Activated CD4-positive, alpha-beta T cell treated with anti-CD3 and anti-CD28 coated beads, Interleukin-2, amount 10 ng/mL, durations not matched to agents 7 days and 5 days (primary cell): ENCODE measurements around the gene GPR108. TPM values are rescaled to one million over a fixed set of nuclear protein-coding genes. Genes with fewer than 3 reads are reported as not detected.

ENCODE experiments used
- CTCF ChIA-PET: fragments of 350-600 bp; sonication (Branson Sonifier 250); formaldehyde crosslinking; loops from one replicate; lab custom pipeline; 2021; ENCODE audit warnings: antibody characterized with exemption; lab: Charles Lee
- POLR2A ChIA-PET: fragments of 350-600 bp; sonication (Branson Sonifier 250); formaldehyde crosslinking; loops from one replicate; lab custom pipeline; 2021; ENCODE audit warnings: antibody characterized with exemption; lab: Charles Lee
- DNase-seq: peaks from one replicate; pipeline ENCODE4 v3.0.0-alpha.2; 2020
- H3K27ac Mint-ChIP-seq: one replicate; pipeline ENCODE4 v1.8.0; 2021; ENCODE audit warnings: mild to moderate bottlenecking, moderate library complexity, mixed read lengths
- H3K27me3 Mint-ChIP-seq: one replicate; pipeline ENCODE4 v1.8.0; 2021; ENCODE audit warnings: mixed read lengths
- H3K36me3 Mint-ChIP-seq: one replicate; pipeline ENCODE4 v1.8.0; 2021; ENCODE audit warnings: low read depth, mixed read lengths
- H3K4me1 Mint-ChIP-seq: one replicate; pipeline ENCODE4 v1.8.0; 2021; ENCODE audit warnings: mixed read lengths
- H3K4me3 Mint-ChIP-seq: one replicate; pipeline ENCODE4 v1.8.0; 2021; ENCODE audit warnings: mild to moderate bottlenecking, moderate library complexity, mixed read lengths
- H3K9me3 Mint-ChIP-seq: one replicate; pipeline ENCODE4 v1.8.0; 2021; ENCODE audit warnings: mixed read lengths
- microRNA-seq: library from miRNA; unstranded; fragments of <30 nt; microRNA quantifications from one replicate; pipeline ENCODE4 v1.2.0, GENCODE V29; 2021; ENCODE audit warnings: borderline microRNAs expressed, borderline replicate concordance
- total RNA-seq, 2 experiments: library from RNA; stranded (reverse); gene quantifications; one replicate each; pipeline ENCODE4 v1.2.3, GENCODE V29; 2021

The GPR108 gene
- total RNA-seq, 2 experiments from 2014 or later: 64.6 TPM

GRCh38 chr19:6686628-6686975 is 50.8 kb downstream of the GPR108 start:
- no peak for DNase-seq
- ChIA-PET CTCF (interaction anchor here (0.9 kb wide), 1 partner anchor 17 kb away, joined by 3 read pairs; no protein-coding TSS in a partner anchor), POLR2A (no interaction called here)
- no peak overlapping the region for H3K27ac Mint-ChIP-seq
- H3K36me3 Mint-ChIP-seq: no peaks in the 10 kb centered on the region
- no peaks in the 10 kb centered on the region for H3K4me1 Mint-ChIP-seq
- H3K27me3 Mint-ChIP-seq: peaks cover 8% of the 10 kb centered on the region
- no peak overlapping the region for H3K4me3 Mint-ChIP-seq
- peaks cover 5% of the 10 kb centered on the region for H3K9me3 Mint-ChIP-seq

DNA sequence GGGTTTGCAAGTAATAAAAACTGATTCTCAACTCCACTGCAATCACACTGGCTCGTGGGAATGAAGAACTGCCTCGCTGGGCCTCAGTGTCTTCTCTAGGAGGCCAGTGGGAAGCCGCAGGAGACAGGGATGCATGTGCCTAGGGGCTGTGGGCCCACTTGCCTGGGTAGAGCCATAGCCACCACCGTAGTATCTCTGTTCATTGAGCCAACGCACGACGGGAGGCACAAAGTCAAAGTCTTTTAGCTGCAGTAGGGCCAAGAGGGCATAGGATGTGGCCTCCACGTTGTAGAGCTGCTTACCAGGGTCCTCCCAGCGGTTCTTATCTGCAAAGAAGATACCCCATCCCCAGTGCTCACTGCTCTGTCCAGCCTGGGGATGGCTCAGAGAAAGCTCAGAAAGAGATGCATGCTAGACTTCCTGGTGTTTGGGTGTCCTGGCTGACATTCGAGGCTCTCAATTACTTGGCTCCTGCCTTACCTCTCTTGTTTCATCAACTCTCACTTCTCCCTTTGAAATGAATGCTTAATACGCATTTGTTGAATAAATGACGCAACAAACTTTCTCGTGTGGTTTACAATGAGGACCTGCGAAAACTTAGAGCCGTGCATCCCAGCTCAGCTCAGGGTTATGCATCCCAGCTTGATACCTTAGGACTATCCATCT is 51.3 kb downstream of the GPR108 start:
- CTCF ChIA-PET: interaction anchor here (0.9 kb wide), 1 partner anchor 18 kb away, joined by 3 read pairs; no protein-coding TSS in a partner anchor
- POLR2A ChIA-PET: no interaction called here

GRCh38 chr19:6685482-6685881 is 51.9 kb downstream of the GPR108 start:
- Mint-ChIP-seq H3K27me3 (peaks cover 13% of the 10 kb centered on the region), H3K27ac (no peak overlapping the region), H3K4me1 (peaks cover 2% of the 10 kb centered on the region), H3K36me3 (no peaks in the 10 kb centered on the region), H3K4me3 (no peak overlapping the region), H3K9me3 (peaks cover 7% of the 10 kb centered on the region)
- ChIA-PET CTCF (interaction anchor here (0.9 kb wide), 1 partner anchor 18 kb away, joined by 3 read pairs; no protein-coding TSS in a partner anchor), POLR2A (no interaction called here)
- no peak for DNase-seq

More for the DNA sequence above, 51.3 kb downstream of the GPR108 start:
- Mint-ChIP-seq H3K27me3 (peaks cover 10% of the 10 kb centered on the region), H3K9me3 (peaks cover 5% of the 10 kb centered on the region), H3K4me3 (no peak overlapping the region), H3K36me3 (no peaks in the 10 kb centered on the region), H3K27ac (no peak overlapping the region), H3K4me1 (no peaks in the 10 kb centered on the region)
- DNase-seq: no peak

DNA sequence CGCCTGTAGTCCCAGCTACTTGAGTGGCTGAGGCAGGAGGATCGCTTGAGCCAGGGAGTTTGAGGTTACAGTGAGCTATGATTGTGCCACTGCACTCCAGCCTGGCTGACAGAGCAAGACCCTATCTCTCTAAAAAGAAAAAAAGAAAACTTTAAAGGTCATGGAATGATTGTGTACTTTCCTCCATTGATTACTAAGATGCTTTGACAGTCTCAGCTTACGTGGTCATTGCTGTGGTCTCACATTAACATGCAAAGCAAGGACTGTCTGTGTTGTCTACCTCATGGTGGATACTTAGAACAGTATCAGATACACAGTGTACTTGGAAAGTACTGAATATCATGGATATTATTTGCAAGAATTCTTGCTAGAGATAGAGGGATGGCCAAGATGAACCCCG is 53.4 kb downstream of the GPR108 start:
- ChIA-PET CTCF (no interaction called here), POLR2A (no interaction called here)
- H3K9me3 Mint-ChIP-seq: peaks cover 18% of the 10 kb centered on the region
- peaks cover 2% of the 10 kb centered on the region for H3K36me3 Mint-ChIP-seq
- DNase-seq: no peak
- peaks cover 15% of the 10 kb centered on the region for H3K27me3 Mint-ChIP-seq
- no peak overlapping the region for H3K27ac Mint-ChIP-seq
- H3K4me1 Mint-ChIP-seq: peaks cover 6% of the 10 kb centered on the region
- no peak overlapping the region for H3K4me3 Mint-ChIP-seq

- H3K4me1 Mint-ChIP-seq: peaks cover 16% of the 10 kb centered on the region
- no peak overlapping the region for H3K4me3 Mint-ChIP-seq
- peaks cover 15% of the 10 kb centered on the region for H3K27me3 Mint-ChIP-seq
- H3K9me3 Mint-ChIP-seq: peaks cover 16% of the 10 kb centered on the region
- DNase-seq: no peak
- no peak overlapping the region for H3K27ac Mint-ChIP-seq
- CTCF ChIA-PET: no interaction called here
- peaks cover 2% of the 10 kb centered on the region for H3K36me3 Mint-ChIP-seq
- POLR2A ChIA-PET: no interaction called here
Measured at GRCh38 chr19:6682607-6683128, 54.7 kb downstream of the GPR108 start.

DNA sequence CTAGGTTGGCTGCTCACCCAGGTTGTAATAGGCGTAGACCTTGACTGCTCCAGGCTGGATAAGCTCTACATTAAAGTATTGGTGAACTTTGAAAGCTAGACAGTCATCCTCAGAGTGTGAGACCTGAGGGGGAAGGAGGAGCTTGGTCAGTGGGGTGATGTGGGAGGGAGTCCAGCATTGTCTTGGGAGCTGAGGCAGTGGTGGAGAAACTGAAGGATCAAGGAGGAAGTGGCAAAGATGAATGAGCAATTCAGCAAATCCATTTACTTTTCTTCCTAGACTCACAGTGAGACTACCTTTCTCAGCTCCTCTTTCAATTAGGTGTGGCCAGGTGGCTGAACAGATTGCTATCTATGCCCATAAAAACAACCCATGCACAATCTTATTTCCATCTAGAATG is 57.2 kb downstream of the GPR108 start:
- no peak overlapping the region for H3K27ac Mint-ChIP-seq
- peaks cover 2% of the 10 kb centered on the region for H3K36me3 Mint-ChIP-seq
- H3K4me3 Mint-ChIP-seq: no peak overlapping the region
- H3K9me3 Mint-ChIP-seq: peaks cover 19% of the 10 kb centered on the region
- POLR2A ChIA-PET: no interaction called here
- CTCF ChIA-PET: interaction anchor here (0.8 to 2.0 kb wide), 4 partner anchors 25 to 163 kb away, joined by 3 to 6 read pairs (median 4); no protein-coding TSS in a partner anchor
- peaks cover 15% of the 10 kb centered on the region for H3K27me3 Mint-ChIP-seq
- peaks cover 34% of the 10 kb centered on the region for H3K4me1 Mint-ChIP-seq
- DNase-seq: no peak

Small RNAs within 50 kb of the gene (microRNA-seq; reads per million reads assigned to microRNA genes)
- gene MIR6791: not detected

Other genes with a start within 250 kb of the GPR108 start
- 1 to 10 TPM; 1.2 to 2.5 TPM for gene TUBB4A, start 235.3 kb downstream of the GPR108 start, total RNA-seq
- 1 to 10 TPM; 1.1 to 1.5 TPM for gene TNFSF9, start 206.6 kb downstream of the GPR108 start, total RNA-seq
- 10 to 100 TPM; 12.6 to 12.9 TPM for gene CD70, start 146.4 kb downstream of the GPR108 start, total RNA-seq
- 10 to 100 TPM; 20.2 to 20.8 TPM for gene TNFSF14, start 67.4 kb downstream of the GPR108 start, total RNA-seq
- gene C3, start 16.9 kb downstream of the GPR108 start, total RNA-seq: not detected
- 10 to 100 TPM; 11.1 to 11.2 TPM for gene TRIP10, start 2.1 kb upstream of the GPR108 start, total RNA-seq
- 10 to 100 TPM; 31.5 to 35.2 TPM for gene SH2D3A, start 29.9 kb upstream of the GPR108 start, total RNA-seq
- gene VAV1, start 35.1 kb upstream of the GPR108 start, total RNA-seq: 100 to 1,000 TPM; 123 to 132 TPM
- 1 to 10 TPM; 1.2 to 1.5 TPM for gene ADGRE1, start 150.0 kb upstream of the GPR108 start, total RNA-seq